Prostate gland (tissue), 2 donors: Measurements from ENCODE around the gene ATXN1. TPM values are rescaled to one million over a fixed set of nuclear protein-coding genes. Genes with fewer than 3 reads are reported as not detected.
A peak's percentile ranks its signal among the peaks of the same experiment; 100 is the strongest.

Experiments
- DNase-seq: peaks from one replicate; pipeline ENCODE4 v3.0.0-alpha.2; 2019; ENCODE audit warnings: low spot score
- H3K27ac ChIP-seq, 2 donors: fragments of 200-600 bp; sonication (generic); 2 replicates each; pipeline ENCODE4 v1.5.1; 2017 to 2019
- H3K27me3 ChIP-seq: fragments of 200-600 bp; sonication (generic); replicated peaks from 2 replicates; pipeline ENCODE4 v1.5.1; 2019; ENCODE audit not compliant: insufficient read depth
- H3K36me3 ChIP-seq, 2 donors: fragments of 200-600 bp; sonication (generic); 1 replicate in 1 of 2; 2 replicates in 1 of 2; pipeline versions ENCODE4 v1.5.1 to v1.8.1; 2017 to 2019
- H3K4me1 ChIP-seq: fragments of 200-600 bp; sonication (generic); replicated peaks from 2 replicates; pipeline ENCODE4 v1.5.1; 2019
- H3K4me3 ChIP-seq, 2 donors: fragments of 200-600 bp; sonication (generic); 2 replicates each; pipeline ENCODE4 v1.5.1; 2017 to 2019
- H3K9me3 ChIP-seq: fragments of 200-600 bp; sonication (generic); 2 replicates; pipeline ENCODE4 v1.5.1; 2017
- CTCF ChIP-seq, 4 experiments: fragments of 200-600 bp in 2 of 4; fragments of 450-650 bp in 2 of 4; sonication (generic) in 2 of 4; IDR thresholded peaks; 1 replicate in 3 of 4; 2 replicates in 1 of 4; pipeline ENCODE4 v1.5.1; 2016 to 2019; ENCODE audit warnings: antibody characterized with exemption in 4 of 4, mild to moderate bottlenecking in 2 of 4, moderate library complexity in 2 of 4
- POLR2A ChIP-seq: fragments of 450-650 bp; IDR thresholded peaks from one replicate; pipeline ENCODE4 v1.6.1; 2016; ENCODE audit warnings: antibody characterized with exemption, mild to moderate bottlenecking
- POLR2AphosphoS5 ChIP-seq: sonication (generic); formaldehyde crosslinking; IDR thresholded peaks from one replicate; pipeline ENCODE4 v1.6.1; 2017; ENCODE audit warnings: antibody characterized with exemption
- WGBS: methylation state at CpG from one replicate; pipeline ENCODE4 v1.1.5; 2018; 5-methylcytosine and 5-hydroxymethylcytosine counted together
- intact Hi-C: fragments of 100-400 bp; cut with DNase I; formaldehyde crosslinking; loops from one replicate; pipeline ENCODE4 v1.14.2; 2022
- total RNA-seq, 2 donors: library from RNA; depleted of rRNA; stranded (reverse); fragments of >200 nt; gene quantifications; one replicate each; pipeline ENCODE4 v1.1.0, GENCODE V29; 2016

ATXN1 gene
- total RNA-seq, 2 donors from 2014 or later = 28.5 to 89.0 TPM

GRCh38 chr6:16741112-16742016 lies 19.9 kb downstream of the ATXN1 start:
- 19% methylated on average over 8 of the region's 8 CpGs for WGBS
- no peaks in the 10 kb centered on the region for H3K27me3 ChIP-seq
- no peaks in the 10 kb centered on the region for H3K9me3 ChIP-seq
- H3K36me3 ChIP-seq = no peaks in the 10 kb centered on the region
- DNase-seq = no peak
- H3K4me3 ChIP-seq = no peak overlapping the region
- H3K4me1 ChIP-seq = peaks cover 9% of the 10 kb centered on the region
- intact Hi-C loops = no loop called here
- TF ChIP-seq POLR2AphosphoS5 = peak; percentile 14
- no peak for TF ChIP-seq POLR2A
- no peak for TF ChIP-seq CTCF (IDR thresholded peaks at IDR 0.05)
- peak overlapping the region; percentile 46 to 53 for H3K27ac ChIP-seq

GRCh38 chr6:16740097-16740496 lies 21.2 kb downstream of the ATXN1 start:
- Histone ChIP-seq H3K36me3 (no peaks in the 10 kb centered on the region), H3K4me1 (peaks cover 9% of the 10 kb centered on the region), H3K4me3 (no peak overlapping the region), H3K9me3 (no peaks in the 10 kb centered on the region), H3K27ac (peak overlapping the region in 1 of 2 donors; percentile 49), H3K27me3 (no peaks in the 10 kb centered on the region)
- TF ChIP-seq POLR2AphosphoS5 (no peak), CTCF (IDR thresholded peaks at IDR 0.05) (no peak), POLR2A (no peak)
- DNase-seq = no peak
- intact Hi-C loops = no loop called here

- Histone ChIP-seq H3K4me1 (peaks cover 9% of the 10 kb centered on the region), H3K27me3 (no peaks in the 10 kb centered on the region), H3K9me3 (no peaks in the 10 kb centered on the region), H3K27ac (peak overlapping the region in 1 of 2 donors; percentile 49), H3K4me3 (no peak overlapping the region), H3K36me3 (no peaks in the 10 kb centered on the region)
- 35% methylated on average over 7 of the region's 7 CpGs for WGBS
- DNase-seq = peak; percentile 55
- TF ChIP-seq CTCF (IDR thresholded peaks at IDR 0.05) = peak in 2 of 4 experiments; percentile 9 to 39
- no peak for TF ChIP-seq POLR2A
- peak; percentile 38 for TF ChIP-seq POLR2AphosphoS5
- intact Hi-C loops = no loop called here
Observed at GRCh38 chr6:16739329-16739801, 21.9 kb downstream of the ATXN1 start.

GRCh38 chr6:16737925-16738324 lies 23.3 kb downstream of the ATXN1 start:
- Histone ChIP-seq H3K4me1 (peaks cover 9% of the 10 kb centered on the region), H3K4me3 (no peak overlapping the region), H3K36me3 (no peaks in the 10 kb centered on the region), H3K27me3 (no peaks in the 10 kb centered on the region), H3K9me3 (no peaks in the 10 kb centered on the region), H3K27ac (peak overlapping the region; percentile 18 to 23)
- DNase-seq = no peak
- intact Hi-C loops = no loop called here
- TF ChIP-seq POLR2AphosphoS5 = no peak
- no peak for TF ChIP-seq POLR2A
- TF ChIP-seq CTCF (IDR thresholded peaks at IDR 0.05) = no peak
- 71% methylated on average over 5 of the region's 5 CpGs for WGBS
